ENCODE measurements around the gene GPR84. TPM values are rescaled to one million over a fixed set of nuclear protein-coding genes. Genes with fewer than 3 reads are reported as not detected.

The GPR84 gene
- total and polyA plus RNA-seq, 9 of the 15 experiments (the other 6 are each of a cell fraction or from before 2014, with no cell fraction given) = 0.07 to 0.18 (median 0.11) TPM; not detected in 5

DNA sequence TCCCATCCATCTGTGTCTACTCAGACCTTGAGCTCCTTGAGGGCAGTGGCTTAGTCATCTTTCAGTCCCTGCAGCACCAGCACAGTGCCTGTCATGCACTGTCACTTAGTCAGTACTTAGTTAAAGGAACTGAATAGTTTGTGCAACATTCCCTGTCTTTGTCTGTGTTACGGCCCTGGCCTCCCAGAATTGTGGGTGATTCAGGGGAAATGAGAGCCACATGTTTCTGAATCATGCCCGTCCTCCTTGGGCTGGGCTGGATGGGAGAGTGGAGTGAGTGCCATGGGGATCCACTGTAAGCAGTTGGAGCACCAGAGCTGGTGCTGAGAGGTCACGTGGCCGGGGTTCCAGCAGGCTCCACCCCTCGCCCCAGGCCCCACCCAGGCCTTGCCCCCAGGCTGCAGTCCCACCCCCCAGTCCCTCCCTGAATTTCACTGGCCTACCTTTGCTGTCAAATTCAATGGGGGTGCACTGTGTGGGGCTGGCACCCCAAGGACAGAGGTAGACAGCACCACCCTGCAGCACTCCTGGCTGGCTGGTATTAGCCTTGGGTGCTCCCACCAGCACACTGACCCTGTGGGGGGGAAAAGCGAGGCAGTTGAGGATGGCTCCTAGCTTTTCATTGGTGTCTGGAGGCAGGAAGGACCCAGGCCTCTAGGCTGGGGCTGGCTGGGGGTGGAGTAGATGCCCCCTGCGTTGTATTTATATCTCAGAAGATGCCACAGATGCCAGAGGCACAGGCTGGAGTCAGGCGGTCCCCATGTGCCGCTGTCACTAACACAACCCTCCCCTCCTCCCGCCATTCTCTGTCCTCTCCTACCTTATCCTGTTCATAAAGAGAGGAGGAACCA, 47.3 kb upstream of the GPR84 start:
- POLR2A ChIA-PET = interaction anchor here (0.9 to 2.2 kb wide), 5 partner anchors 8 to 17 kb away, joined by 3 to 10 read pairs (median 6); no protein-coding TSS in a partner anchor
- TF ChIP-seq ZNF24 (IDR thresholded peaks at IDR 0.05) = no peak
- TF ChIP-seq, protein P1, sequence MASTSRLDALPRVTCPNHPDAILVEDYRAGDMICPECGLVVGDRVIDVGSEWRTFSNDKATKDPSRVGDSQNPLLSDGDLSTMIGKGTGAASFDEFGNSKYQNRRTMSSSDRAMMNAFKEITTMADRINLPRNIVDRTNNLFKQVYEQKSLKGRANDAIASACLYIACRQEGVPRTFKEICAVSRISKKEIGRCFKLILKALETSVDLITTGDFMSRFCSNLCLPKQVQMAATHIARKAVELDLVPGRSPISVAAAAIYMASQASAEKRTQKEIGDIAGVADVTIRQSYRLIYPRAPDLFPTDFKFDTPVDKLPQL (IDR thresholded peaks at IDR 0.05; ENCODE audit: extremely low read depth, insufficient read length) = no peak
- TF ChIP-seq, protein P2, sequence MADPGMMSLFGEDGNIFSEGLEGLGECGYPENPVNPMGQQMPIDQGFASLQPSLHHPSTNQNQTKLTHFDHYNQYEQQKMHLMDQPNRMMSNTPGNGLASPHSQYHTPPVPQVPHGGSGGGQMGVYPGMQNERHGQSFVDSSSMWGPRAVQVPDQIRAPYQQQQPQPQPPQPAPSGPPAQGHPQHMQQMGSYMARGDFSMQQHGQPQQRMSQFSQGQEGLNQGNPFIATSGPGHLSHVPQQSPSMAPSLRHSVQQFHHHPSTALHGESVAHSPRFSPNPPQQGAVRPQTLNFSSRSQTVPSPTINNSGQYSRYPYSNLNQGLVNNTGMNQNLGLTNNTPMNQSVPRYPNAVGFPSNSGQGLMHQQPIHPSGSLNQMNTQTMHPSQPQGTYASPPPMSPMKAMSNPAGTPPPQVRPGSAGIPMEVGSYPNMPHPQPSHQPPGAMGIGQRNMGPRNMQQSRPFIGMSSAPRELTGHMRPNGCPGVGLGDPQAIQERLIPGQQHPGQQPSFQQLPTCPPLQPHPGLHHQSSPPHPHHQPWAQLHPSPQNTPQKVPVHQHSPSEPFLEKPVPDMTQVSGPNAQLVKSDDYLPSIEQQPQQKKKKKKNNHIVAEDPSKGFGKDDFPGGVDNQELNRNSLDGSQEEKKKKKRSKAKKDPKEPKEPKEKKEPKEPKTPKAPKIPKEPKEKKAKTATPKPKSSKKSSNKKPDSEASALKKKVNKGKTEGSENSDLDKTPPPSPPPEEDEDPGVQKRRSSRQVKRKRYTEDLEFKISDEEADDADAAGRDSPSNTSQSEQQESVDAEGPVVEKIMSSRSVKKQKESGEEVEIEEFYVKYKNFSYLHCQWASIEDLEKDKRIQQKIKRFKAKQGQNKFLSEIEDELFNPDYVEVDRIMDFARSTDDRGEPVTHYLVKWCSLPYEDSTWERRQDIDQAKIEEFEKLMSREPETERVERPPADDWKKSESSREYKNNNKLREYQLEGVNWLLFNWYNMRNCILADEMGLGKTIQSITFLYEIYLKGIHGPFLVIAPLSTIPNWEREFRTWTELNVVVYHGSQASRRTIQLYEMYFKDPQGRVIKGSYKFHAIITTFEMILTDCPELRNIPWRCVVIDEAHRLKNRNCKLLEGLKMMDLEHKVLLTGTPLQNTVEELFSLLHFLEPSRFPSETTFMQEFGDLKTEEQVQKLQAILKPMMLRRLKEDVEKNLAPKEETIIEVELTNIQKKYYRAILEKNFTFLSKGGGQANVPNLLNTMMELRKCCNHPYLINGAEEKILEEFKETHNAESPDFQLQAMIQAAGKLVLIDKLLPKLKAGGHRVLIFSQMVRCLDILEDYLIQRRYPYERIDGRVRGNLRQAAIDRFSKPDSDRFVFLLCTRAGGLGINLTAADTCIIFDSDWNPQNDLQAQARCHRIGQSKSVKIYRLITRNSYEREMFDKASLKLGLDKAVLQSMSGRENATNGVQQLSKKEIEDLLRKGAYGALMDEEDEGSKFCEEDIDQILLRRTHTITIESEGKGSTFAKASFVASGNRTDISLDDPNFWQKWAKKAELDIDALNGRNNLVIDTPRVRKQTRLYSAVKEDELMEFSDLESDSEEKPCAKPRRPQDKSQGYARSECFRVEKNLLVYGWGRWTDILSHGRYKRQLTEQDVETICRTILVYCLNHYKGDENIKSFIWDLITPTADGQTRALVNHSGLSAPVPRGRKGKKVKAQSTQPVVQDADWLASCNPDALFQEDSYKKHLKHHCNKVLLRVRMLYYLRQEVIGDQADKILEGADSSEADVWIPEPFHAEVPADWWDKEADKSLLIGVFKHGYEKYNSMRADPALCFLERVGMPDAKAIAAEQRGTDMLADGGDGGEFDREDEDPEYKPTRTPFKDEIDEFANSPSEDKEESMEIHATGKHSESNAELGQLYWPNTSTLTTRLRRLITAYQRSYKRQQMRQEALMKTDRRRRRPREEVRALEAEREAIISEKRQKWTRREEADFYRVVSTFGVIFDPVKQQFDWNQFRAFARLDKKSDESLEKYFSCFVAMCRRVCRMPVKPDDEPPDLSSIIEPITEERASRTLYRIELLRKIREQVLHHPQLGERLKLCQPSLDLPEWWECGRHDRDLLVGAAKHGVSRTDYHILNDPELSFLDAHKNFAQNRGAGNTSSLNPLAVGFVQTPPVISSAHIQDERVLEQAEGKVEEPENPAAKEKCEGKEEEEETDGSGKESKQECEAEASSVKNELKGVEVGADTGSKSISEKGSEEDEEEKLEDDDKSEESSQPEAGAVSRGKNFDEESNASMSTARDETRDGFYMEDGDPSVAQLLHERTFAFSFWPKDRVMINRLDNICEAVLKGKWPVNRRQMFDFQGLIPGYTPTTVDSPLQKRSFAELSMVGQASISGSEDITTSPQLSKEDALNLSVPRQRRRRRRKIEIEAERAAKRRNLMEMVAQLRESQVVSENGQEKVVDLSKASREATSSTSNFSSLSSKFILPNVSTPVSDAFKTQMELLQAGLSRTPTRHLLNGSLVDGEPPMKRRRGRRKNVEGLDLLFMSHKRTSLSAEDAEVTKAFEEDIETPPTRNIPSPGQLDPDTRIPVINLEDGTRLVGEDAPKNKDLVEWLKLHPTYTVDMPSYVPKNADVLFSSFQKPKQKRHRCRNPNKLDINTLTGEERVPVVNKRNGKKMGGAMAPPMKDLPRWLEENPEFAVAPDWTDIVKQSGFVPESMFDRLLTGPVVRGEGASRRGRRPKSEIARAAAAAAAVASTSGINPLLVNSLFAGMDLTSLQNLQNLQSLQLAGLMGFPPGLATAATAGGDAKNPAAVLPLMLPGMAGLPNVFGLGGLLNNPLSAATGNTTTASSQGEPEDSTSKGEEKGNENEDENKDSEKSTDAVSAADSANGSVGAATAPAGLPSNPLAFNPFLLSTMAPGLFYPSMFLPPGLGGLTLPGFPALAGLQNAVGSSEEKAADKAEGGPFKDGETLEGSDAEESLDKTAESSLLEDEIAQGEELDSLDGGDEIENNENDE (IDR thresholded peaks at IDR 0.05; ENCODE audit: low read depth, low read length) = no peak
- TF ChIP-seq PYGO2 (tag; IDR thresholded peaks at IDR 0.05) = no peak
- TF ChIP-seq, protein P3, sequence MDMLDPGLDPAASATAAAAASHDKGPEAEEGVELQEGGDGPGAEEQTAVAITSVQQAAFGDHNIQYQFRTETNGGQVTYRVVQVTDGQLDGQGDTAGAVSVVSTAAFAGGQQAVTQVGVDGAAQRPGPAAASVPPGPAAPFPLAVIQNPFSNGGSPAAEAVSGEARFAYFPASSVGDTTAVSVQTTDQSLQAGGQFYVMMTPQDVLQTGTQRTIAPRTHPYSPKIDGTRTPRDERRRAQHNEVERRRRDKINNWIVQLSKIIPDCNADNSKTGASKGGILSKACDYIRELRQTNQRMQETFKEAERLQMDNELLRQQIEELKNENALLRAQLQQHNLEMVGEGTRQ (CRISPR knock-in tag; IDR thresholded peaks at IDR 0.05) = peak; percentile 86

More for the DNA sequence above, 47.3 kb upstream of the GPR84 start:
- peak; percentile 15 for FAIRE-seq
- in situ Hi-C loops (cut with MboI) = no loop called here
- H4K20me1 ChIP-seq (replicated peaks; ENCODE audit: control insufficient read depth, insufficient read depth, low read length) = peaks cover 40% of the 10 kb centered on the region
- peaks cover 20% of the 10 kb centered on the region for H3K9me1 ChIP-seq (ENCODE audit: control insufficient read depth, insufficient read depth, low read length)
- H2AFZ ChIP-seq (ENCODE audit: low read depth, low read length) = no peak overlapping the region
- peaks cover 57% of the 10 kb centered on the region for H3K79me2 ChIP-seq (ENCODE audit: control insufficient read depth, insufficient read depth, low read length)
- no peak overlapping the region for H3K4me2 ChIP-seq (ENCODE audit: insufficient read depth, low read length)
- H3K4me3 ChIP-seq = no peak overlapping the region
- no peaks in the 10 kb centered on the region for H3K27me3 ChIP-seq (ENCODE audit: control insufficient read depth in 2 of 2, insufficient read depth in 2 of 2, low read length in 2 of 2)
- intact Hi-C loops (cut with micrococcal nuclease) = no loop called here
- peaks cover 84% of the 10 kb centered on the region for H3K36me3 ChIP-seq (ENCODE audit: control insufficient read depth, insufficient read depth, low read length)
- H3K4me1 ChIP-seq (replicated peaks in 1 of 2; ENCODE audit: control insufficient read depth in 2 of 2, insufficient read depth in 2 of 2, low read length in 2 of 2) = peaks cover 27% of the 10 kb centered on the region in 2 experiments
- no peaks in the 10 kb centered on the region for H3K9me3 ChIP-seq (replicated peaks; ENCODE audit: control insufficient read depth, insufficient read depth, low read depth, low read length)
- no TSS peak for BruUV-seq (replicated peaks)
- ATAC-seq = peak; percentile 95
- peak; percentile 55 to 80 (median 76) for DNase-seq (ENCODE audit: extremely low read depth in 1 of 4, low spot score in 3 of 4)
- WGBS (ENCODE audit: insufficient coverage, low coverage, missing lambda C conversion rate) = 69% methylated on average over 9 of the region's 10 CpGs
- CTCF ChIA-PET (ENCODE audit: low intra/inter-chr PET ratio) = interaction anchor here (0.6 kb wide), 1 partner anchor 254 kb away, joined by 3 read pairs; no protein-coding TSS in a partner anchor
- H3K9ac ChIP-seq (ENCODE audit: insufficient read depth in 1 of 2, low read depth in 2 of 2, low read length in 2 of 2) = peak overlapping the region in 1 of 2 experiments; percentile 82; a peak in 2 of 4 replicates
- no peak overlapping the region for H3K27ac ChIP-seq (ENCODE audit: extremely low read depth, low read depth, low read length)

Data from K562 (cell line).